Mesenchymal stem cell (in vitro differentiated cells and primary cell): Measurements from ENCODE around the gene SNX18. TPM values are rescaled to one million over a fixed set of nuclear protein-coding genes. Genes with fewer than 3 reads are reported as not detected.

Experiments used
- DNase-seq: peaks from one replicate; pipeline ENCODE4 v3.0.0-alpha.2; 2013
- H2AFZ ChIP-seq: one replicate; pipeline ENCODE4 v1.6.1; 2013; ENCODE audit warnings: low read depth, mild to moderate bottlenecking, control low read depth, inconsistent platforms, low read length, moderate library complexity
- H2AK5ac ChIP-seq: 2 replicates; pipeline ENCODE4 v1.6.1; 2013; ENCODE audit warnings: low read length, moderate library complexity, mild to moderate bottlenecking, inconsistent platforms; ENCODE audit not compliant: severe bottlenecking
- H2BK120ac ChIP-seq: one replicate; pipeline ENCODE4 v1.6.1; 2013; ENCODE audit warnings: low read depth, mild to moderate bottlenecking, inconsistent platforms, low read length, moderate library complexity
- H2BK12ac ChIP-seq, 2 experiments: one replicate each; pipeline ENCODE4 v1.6.1; 2013; ENCODE audit warnings: inconsistent platforms in 2 of 2, low read length in 2 of 2, mild to moderate bottlenecking in 2 of 2, moderate library complexity in 2 of 2, control low read depth in 1 of 2
- H2BK15ac ChIP-seq: one replicate; pipeline ENCODE4 v1.6.1; 2013; ENCODE audit warnings: mild to moderate bottlenecking, low read depth, inconsistent platforms; ENCODE audit not compliant: poor library complexity, severe bottlenecking
- H2BK5ac ChIP-seq: 2 replicates; pipeline ENCODE4 v1.6.1; 2013; ENCODE audit warnings: low read depth, mild to moderate bottlenecking, low read length, control low read depth, inconsistent platforms; ENCODE audit not compliant: poor library complexity, severe bottlenecking
- H3K14ac ChIP-seq, 2 experiments: one replicate each; pipeline ENCODE4 v1.6.1; 2013; ENCODE audit warnings: inconsistent platforms in 2 of 2, low read length in 2 of 2, control low read depth in 1 of 2, mild to moderate bottlenecking in 1 of 2, moderate library complexity in 1 of 2
- H3K18ac ChIP-seq, 2 experiments: one replicate each; pipeline ENCODE4 v1.6.1; 2013; ENCODE audit warnings: inconsistent platforms in 2 of 2, low read length in 2 of 2, control low read depth in 1 of 2, low read depth in 1 of 2, mild to moderate bottlenecking in 1 of 2
- H3K23ac ChIP-seq, 2 experiments: one replicate each; pipeline ENCODE4 v1.6.1; 2013; ENCODE audit warnings: inconsistent platforms in 2 of 2, low read length in 2 of 2, mild to moderate bottlenecking in 2 of 2, moderate library complexity in 2 of 2, control low read depth in 1 of 2
- H3K27ac ChIP-seq: 2 replicates; pipeline ENCODE4 v1.5.1; 2013; ENCODE audit warnings: mild to moderate bottlenecking, moderate library complexity, low read length, control low read depth, inconsistent platforms; ENCODE audit not compliant: poor library complexity, severe bottlenecking
- H3K27me3 ChIP-seq, 2 experiments: 2 replicates each; pipeline versions ENCODE4 v1.6.1 to v1.7.0; 2013; ENCODE audit warnings: low read length in 2 of 2, mild to moderate bottlenecking in 2 of 2, moderate library complexity in 2 of 2, control low read depth in 1 of 2, inconsistent platforms in 1 of 2; ENCODE audit not compliant: control insufficient read depth in 1 of 2, insufficient read depth in 1 of 2
- H3K36me3 ChIP-seq, 2 experiments: 2 replicates each; pipeline versions ENCODE4 v1.6.1 to v1.7.0; 2013; ENCODE audit warnings: low read length in 2 of 2, control low read depth in 1 of 2, inconsistent platforms in 1 of 2, low read depth in 1 of 2, mild to moderate bottlenecking in 1 of 2; ENCODE audit not compliant: insufficient read depth in 2 of 2, control insufficient read depth in 1 of 2
- H3K4ac ChIP-seq, 2 experiments: one replicate each; pipeline ENCODE4 v1.6.1; 2013; ENCODE audit warnings: inconsistent platforms in 2 of 2, low read length in 2 of 2, mild to moderate bottlenecking in 2 of 2, moderate library complexity in 2 of 2, control low read depth in 1 of 2, low read depth in 1 of 2
- H3K4me1 ChIP-seq: 2 replicates; pipeline ENCODE4 v1.6.1; 2013; ENCODE audit warnings: low read depth, low read length, control low read depth; ENCODE audit not compliant: control insufficient read depth, insufficient read depth
- H3K4me2 ChIP-seq: 2 replicates; pipeline ENCODE4 v1.6.1; 2013; ENCODE audit warnings: low read length, mild to moderate bottlenecking, inconsistent platforms; ENCODE audit not compliant: poor library complexity, severe bottlenecking
- H3K4me3 ChIP-seq, 2 experiments: 2 replicates each; pipeline versions ENCODE4 v1.5.1 to v1.7.0; 2013; ENCODE audit warnings: low read length in 2 of 2, mild to moderate bottlenecking in 2 of 2, control low read depth in 1 of 2, low read depth in 1 of 2; ENCODE audit not compliant: insufficient read depth in 1 of 2
- H3K79me1 ChIP-seq: replicated peaks from 2 replicates; pipeline ENCODE4 v1.6.1; 2013; ENCODE audit warnings: mild to moderate bottlenecking, control low read depth, low read length, inconsistent platforms; ENCODE audit not compliant: poor library complexity, severe bottlenecking
- H3K9ac ChIP-seq: 2 replicates; pipeline ENCODE4 v1.7.0; 2013; ENCODE audit warnings: mild to moderate bottlenecking, low read length, moderate library complexity
- H3K9me3 ChIP-seq: 2 replicates; pipeline ENCODE4 v1.7.0; 2013; ENCODE audit warnings: mild to moderate bottlenecking, low read length; ENCODE audit not compliant: control insufficient read depth
- H4K8ac ChIP-seq: one replicate; pipeline ENCODE4 v1.6.1; 2013; ENCODE audit warnings: inconsistent platforms, mild to moderate bottlenecking, low read length, moderate library complexity
- H4K91ac ChIP-seq: one replicate; pipeline ENCODE4 v1.6.1; 2013; ENCODE audit warnings: mild to moderate bottlenecking, low read length, inconsistent platforms
- WGBS: methylation state at CpG from one replicate; pipeline ENCODE4 v1.1.7; 2013; ENCODE audit warnings: mixed read lengths; 5-methylcytosine and 5-hydroxymethylcytosine counted together
- polyA plus RNA-seq, 2 experiments: library from polyadenylated mRNA; stranded (reverse); fragments of 200-250 nt; gene quantifications; one replicate each; pipeline ENCODE4 v1.2.3, GENCODE V29; 2013

Gene SNX18, protein sequence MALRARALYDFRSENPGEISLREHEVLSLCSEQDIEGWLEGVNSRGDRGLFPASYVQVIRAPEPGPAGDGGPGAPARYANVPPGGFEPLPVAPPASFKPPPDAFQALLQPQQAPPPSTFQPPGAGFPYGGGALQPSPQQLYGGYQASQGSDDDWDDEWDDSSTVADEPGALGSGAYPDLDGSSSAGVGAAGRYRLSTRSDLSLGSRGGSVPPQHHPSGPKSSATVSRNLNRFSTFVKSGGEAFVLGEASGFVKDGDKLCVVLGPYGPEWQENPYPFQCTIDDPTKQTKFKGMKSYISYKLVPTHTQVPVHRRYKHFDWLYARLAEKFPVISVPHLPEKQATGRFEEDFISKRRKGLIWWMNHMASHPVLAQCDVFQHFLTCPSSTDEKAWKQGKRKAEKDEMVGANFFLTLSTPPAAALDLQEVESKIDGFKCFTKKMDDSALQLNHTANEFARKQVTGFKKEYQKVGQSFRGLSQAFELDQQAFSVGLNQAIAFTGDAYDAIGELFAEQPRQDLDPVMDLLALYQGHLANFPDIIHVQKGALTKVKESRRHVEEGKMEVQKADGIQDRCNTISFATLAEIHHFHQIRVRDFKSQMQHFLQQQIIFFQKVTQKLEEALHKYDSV
- polyA plus RNA-seq (2013, experiment 1 of 2): 21.6 TPM
- polyA plus RNA-seq (2013, experiment 2 of 2): 22.4 TPM

DNA sequence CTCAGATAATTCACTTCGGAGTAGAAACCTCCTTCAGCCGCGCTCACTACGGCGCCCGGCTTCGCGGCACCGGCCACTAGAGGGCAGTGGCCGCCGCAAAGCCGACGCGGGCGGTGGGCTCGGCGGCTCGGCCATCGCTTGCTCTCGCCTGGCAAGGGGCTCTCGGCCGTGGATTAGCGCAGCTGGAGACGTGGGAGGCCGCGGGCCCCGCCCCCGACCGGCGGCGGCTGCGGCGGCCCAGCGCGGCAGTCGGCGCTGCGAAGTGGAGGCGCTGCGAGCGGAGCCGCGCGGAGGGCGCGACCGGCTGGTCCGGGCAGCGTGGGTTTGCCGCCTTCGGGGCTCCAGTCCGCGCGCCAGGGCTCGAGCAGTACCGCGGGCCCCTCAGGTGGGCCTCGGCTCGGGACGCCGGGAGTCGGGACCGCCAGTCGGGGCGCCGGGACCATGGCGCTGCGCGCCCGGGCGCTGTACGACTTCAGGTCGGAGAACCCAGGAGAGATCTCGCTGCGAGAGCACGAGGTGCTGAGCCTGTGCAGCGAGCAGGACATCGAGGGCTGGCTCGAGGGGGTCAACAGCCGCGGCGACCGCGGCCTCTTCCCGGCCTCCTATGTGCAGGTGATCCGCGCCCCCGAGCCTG is at the start of gene SNX18:
SNX18 (plus strand) TSS at position 248 of the 634 bp plus-strand sequence; CDS start at position 442, 194 bp downstream.
- peak; percentile 91 for DNase-seq
- Histone ChIP-seq H3K14ac (peak within 1 kb of the TSS; percentile 79 to 85), H2AFZ (peak within 1 kb of the TSS; percentile 57), H3K23ac (peak within 1 kb of the TSS in 1 of 2 experiments; percentile 75), H3K9ac (peak within 1 kb of the TSS; percentile 91), H4K91ac (peak within 1 kb of the TSS; percentile 90), H3K18ac (peak within 1 kb of the TSS; percentile 86 to 92), H2BK5ac (peak within 1 kb of the TSS; percentile 63), H2BK15ac (peak within 1 kb of the TSS; percentile 85), H3K27me3 (no peaks in the 10 kb centered on the region), H2AK5ac (no peak within 1 kb of the TSS), H3K9me3 (no peaks in the 10 kb centered on the region), H3K36me3 (peaks cover 11 to 26% of the 10 kb centered on the region in 2 experiments), H2BK120ac (peak within 1 kb of the TSS; percentile 88), H3K27ac (peak within 1 kb of the TSS; percentile 47), H3K4me1 (peaks cover 28% of the 10 kb centered on the region), H3K4me2 (peak within 1 kb of the TSS; percentile 83), H3K4me3 (peak within 1 kb of the TSS; percentile 89 to 95), H4K8ac (peak within 1 kb of the TSS; percentile 77), H3K4ac (peak within 1 kb of the TSS; percentile 79 to 95), H3K79me1 (peaks cover 16% of the 10 kb centered on the region), H2BK12ac (peak within 1 kb of the TSS; percentile 2 to 59)
- WGBS: under 1% methylated on average over 66 of the region's 88 CpGs

DNA sequence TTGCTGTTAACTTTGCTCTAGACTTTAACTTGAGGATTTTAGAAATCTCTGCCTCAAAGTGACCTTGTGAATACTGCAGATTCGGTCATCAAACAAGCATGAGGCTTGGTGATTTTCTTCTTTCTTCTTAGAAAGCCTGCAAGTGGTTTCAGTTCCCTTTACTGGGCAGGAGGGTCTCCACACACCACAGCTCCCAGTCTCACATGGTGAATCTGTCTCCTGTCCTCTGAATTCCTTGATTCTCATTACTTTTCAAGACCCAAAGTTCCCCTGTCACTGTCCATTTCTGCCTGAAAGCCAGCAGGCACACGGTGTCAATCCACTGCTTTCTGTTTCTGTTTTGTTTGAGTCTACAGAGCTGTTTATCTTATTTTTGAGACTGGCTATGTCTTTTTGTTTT is 47.9 kb upstream of the SNX18 start:
- 84% methylated on average over 2 of the region's 2 CpGs for WGBS
- peak; percentile 41 for DNase-seq
- H3K27ac ChIP-seq: no peak overlapping the region

DNA sequence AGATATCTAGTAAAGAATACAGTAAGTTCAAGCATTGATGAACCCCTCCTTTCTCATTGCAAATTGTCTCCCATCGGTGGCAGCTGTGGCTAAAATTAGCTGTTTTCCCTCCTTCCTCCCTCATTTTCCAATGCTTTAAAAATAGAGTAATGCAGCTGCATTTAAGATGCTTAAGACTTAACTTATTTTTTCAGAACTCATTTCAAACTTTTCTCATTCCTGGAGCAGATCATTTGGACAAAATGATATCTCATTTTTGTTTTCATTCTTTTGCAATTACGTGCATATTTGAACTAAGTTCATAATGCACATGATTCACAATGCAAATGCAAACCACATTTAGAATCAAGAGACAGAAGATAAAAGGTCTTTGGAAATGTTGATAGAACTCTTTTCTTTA is 47.4 kb upstream of the SNX18 start:
- H4K8ac ChIP-seq: no peak overlapping the region
- no peak overlapping the region for H3K27ac ChIP-seq
- H4K91ac ChIP-seq: no peak overlapping the region
- no peak overlapping the region for H3K4ac ChIP-seq
- no peak overlapping the region for H2BK15ac ChIP-seq
- H2BK120ac ChIP-seq: no peak overlapping the region
- H3K14ac ChIP-seq: no peak overlapping the region
- H3K4me2 ChIP-seq: no peak overlapping the region
- H3K9me3 ChIP-seq: no peaks in the 10 kb centered on the region
- H3K79me1 ChIP-seq: no peaks in the 10 kb centered on the region
- H3K23ac ChIP-seq: no peak overlapping the region
- no peak for DNase-seq
- H3K36me3 ChIP-seq: no peaks in the 10 kb centered on the region
- H2BK12ac ChIP-seq: no peak overlapping the region
- no peak overlapping the region for H2AFZ ChIP-seq
- H2AK5ac ChIP-seq: no peak overlapping the region
- no peak overlapping the region for H3K18ac ChIP-seq
- H3K9ac ChIP-seq: peak overlapping the region; percentile 90
- H3K4me3 ChIP-seq: peak overlapping the region in 1 of 2 experiments; percentile 79
- 100% methylated on average over 1 of the region's 2 CpGs for WGBS
- H2BK5ac ChIP-seq: no peak overlapping the region
- H3K27me3 ChIP-seq: peaks cover 0 to 3% of the 10 kb centered on the region in 2 experiments
- H3K4me1 ChIP-seq: no peaks in the 10 kb centered on the region

More for the DNA sequence above, 47.9 kb upstream of the SNX18 start:
- no peak overlapping the region for H2BK120ac ChIP-seq
- peaks cover 0 to 3% of the 10 kb centered on the region in 2 experiments for H3K27me3 ChIP-seq
- no peak overlapping the region for H4K8ac ChIP-seq
- no peak overlapping the region for H2AK5ac ChIP-seq
- H3K9ac ChIP-seq: peak overlapping the region; percentile 90
- peak overlapping the region in 1 of 2 experiments; percentile 33 for H3K18ac ChIP-seq
- no peak overlapping the region for H2BK12ac ChIP-seq
- H3K4me3 ChIP-seq: peak overlapping the region in 1 of 2 experiments; percentile 79
- no peaks in the 10 kb centered on the region for H3K9me3 ChIP-seq
- no peak overlapping the region for H3K14ac ChIP-seq
- no peak overlapping the region for H3K23ac ChIP-seq
- H2BK15ac ChIP-seq: no peak overlapping the region
- H3K4ac ChIP-seq: no peak overlapping the region
- no peak overlapping the region for H2AFZ ChIP-seq
- H4K91ac ChIP-seq: no peak overlapping the region
- no peaks in the 10 kb centered on the region for H3K4me1 ChIP-seq
- no peak overlapping the region for H2BK5ac ChIP-seq
- no peaks in the 10 kb centered on the region for H3K36me3 ChIP-seq
- no peaks in the 10 kb centered on the region for H3K79me1 ChIP-seq
- no peak overlapping the region for H3K4me2 ChIP-seq

DNA sequence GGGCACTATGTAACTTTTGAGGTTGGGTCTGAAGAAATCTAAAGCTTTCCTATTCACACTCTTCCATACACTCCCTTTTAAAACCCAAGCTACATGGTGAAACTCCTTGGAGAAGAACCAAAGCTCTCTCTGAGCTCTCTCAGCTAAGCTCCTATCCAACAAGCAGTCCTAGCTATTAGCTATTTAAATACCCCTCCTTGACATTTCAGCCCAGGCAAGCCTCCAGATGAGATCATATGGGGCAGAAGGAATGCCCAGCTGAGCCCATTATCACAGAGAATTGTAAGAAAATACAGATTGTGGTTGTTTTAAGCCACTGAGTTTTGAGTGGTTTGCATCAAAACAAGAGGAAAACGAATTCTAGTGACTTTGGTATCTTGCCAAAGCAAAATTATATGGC is 46.9 kb upstream of the SNX18 start:
- no peaks in the 10 kb centered on the region for H3K79me1 ChIP-seq
- no peak overlapping the region for H2BK12ac ChIP-seq
- no CpG with 5 or more reads among the region's 1 CpG for WGBS
- H2BK15ac ChIP-seq: no peak overlapping the region
- H4K8ac ChIP-seq: no peak overlapping the region
- no peak overlapping the region for H3K4ac ChIP-seq
- H3K18ac ChIP-seq: no peak overlapping the region
- H3K14ac ChIP-seq: no peak overlapping the region
- no peaks in the 10 kb centered on the region for H3K9me3 ChIP-seq
- no peak overlapping the region for H2BK5ac ChIP-seq
- H3K23ac ChIP-seq: no peak overlapping the region
- H2BK120ac ChIP-seq: no peak overlapping the region
- no peak overlapping the region for H2AFZ ChIP-seq
- H3K9ac ChIP-seq: peak overlapping the region; percentile 90
- no peak overlapping the region for H2AK5ac ChIP-seq
- peak overlapping the region in 1 of 2 experiments; percentile 79 for H3K4me3 ChIP-seq
- H3K36me3 ChIP-seq: no peaks in the 10 kb centered on the region
- DNase-seq: no peak
- no peak overlapping the region for H4K91ac ChIP-seq
- no peaks in the 10 kb centered on the region for H3K4me1 ChIP-seq
- H3K27ac ChIP-seq: no peak overlapping the region
- peaks cover 0 to 3% of the 10 kb centered on the region in 2 experiments for H3K27me3 ChIP-seq
- no peak overlapping the region for H3K4me2 ChIP-seq
